ENCODE data around the gene NAXD.
A peak's percentile ranks its signal among the peaks of the same experiment; 100 is the strongest.
"Not testable (repeated sequence)": the region's sequence is repeated elsewhere in the genome, so short reads cannot be mapped to it uniquely, and the experiment has no call there.

Gene NAXD

DNA sequence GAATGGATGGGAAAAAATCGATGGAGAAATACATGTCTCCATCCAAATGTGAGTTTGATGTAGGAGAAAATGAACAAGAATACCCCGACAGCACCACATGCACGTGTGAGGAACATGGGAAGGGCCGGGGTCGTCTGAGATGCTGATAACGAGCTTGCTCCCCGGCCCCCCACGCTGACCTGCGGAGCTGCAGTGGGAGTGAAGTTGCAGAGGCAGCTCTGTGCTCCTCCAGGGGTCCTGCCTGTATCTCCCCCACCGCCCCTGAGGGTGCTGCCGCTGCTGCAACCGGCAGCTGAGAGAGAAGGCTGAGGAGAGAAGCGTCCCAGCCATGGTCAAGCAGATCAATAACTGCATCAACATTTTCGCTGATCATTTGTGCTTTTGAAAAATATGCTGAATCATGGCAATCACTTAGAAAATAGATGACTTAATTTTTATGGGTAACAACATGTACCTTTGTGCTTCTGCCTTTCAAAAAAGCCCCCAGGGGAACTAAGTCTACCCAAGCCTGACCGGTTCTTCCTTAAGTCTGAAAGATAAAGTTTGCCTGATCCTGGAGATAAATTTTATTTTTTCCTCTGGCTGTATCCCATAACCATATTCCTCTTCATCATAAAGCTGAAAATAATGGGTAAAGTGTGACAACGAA is 18.2 kb upstream of the NAXD start:
- no peak for DNase-seq (ENCODE audit: low read depth)

DNA sequence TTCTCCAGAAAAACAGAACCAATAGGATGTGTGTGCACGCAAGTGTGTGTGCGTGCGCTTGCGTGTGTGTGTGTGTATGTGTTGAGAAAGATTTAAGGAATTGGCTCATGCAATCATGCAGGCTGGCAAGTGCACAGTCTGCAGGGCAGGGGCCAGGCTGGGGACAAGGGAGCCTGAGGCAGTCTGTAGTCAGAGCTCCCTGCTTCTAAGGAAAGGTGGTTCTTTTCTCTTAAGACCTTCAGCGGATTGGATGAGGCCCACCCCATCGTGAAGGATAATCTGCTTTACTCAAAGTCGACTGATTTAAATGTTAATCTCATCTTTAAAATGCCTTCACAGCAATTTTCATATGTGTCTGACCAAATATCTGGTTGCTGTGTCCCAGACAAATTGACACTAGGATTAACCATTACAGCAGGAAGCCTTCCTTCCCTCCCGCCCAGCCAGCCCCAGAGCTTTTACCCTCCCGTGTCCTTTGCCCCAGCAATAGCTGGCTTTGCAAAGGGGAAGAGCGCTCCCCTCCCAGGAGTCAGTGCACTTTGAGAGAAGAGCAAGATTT is 15.0 kb upstream of the NAXD start:
- no peak for DNase-seq (ENCODE audit: low read depth)

DNA sequence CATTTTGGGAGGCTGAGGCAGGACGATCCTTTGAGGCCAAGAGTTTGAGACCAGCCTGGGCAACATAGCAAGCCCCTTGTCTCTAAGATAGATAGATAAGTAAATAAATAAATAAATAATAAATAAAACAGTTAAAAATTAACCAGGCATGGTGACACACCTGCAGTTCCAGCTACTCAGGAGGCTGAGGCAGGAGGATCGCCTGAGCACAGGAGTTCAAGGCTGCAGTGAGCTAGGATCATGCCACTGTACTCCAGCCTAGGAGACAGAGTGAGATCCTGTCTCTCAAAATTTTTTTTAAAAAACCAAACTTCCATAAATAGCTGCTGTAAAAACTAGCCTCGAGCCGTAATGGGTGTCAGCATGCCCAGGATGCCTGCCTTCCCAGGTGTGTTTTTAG is 14.4 kb upstream of the NAXD start:
- DNase-seq (ENCODE audit: low read depth): no peak

DNA sequence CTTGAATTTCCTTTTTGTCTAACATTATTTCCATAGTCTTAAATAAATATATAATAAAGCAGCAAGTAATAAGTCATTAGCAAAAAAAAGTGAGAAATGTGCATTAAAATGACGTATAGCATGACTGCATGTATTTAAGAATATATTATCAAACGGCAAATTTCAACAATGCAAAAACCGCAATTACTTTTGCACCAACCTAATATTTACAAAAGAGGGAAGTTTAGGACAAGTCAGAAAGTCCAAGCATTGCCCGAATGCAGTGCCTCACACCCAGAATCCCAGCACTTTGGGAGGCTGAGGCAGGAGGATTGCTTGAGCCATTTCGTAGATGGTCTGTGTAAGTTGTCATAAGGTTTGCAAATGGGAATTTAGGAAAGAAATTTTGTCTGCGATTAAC is 10.2 kb upstream of the NAXD start:
- no peak for DNase-seq (ENCODE audit: low read depth)

DNA sequence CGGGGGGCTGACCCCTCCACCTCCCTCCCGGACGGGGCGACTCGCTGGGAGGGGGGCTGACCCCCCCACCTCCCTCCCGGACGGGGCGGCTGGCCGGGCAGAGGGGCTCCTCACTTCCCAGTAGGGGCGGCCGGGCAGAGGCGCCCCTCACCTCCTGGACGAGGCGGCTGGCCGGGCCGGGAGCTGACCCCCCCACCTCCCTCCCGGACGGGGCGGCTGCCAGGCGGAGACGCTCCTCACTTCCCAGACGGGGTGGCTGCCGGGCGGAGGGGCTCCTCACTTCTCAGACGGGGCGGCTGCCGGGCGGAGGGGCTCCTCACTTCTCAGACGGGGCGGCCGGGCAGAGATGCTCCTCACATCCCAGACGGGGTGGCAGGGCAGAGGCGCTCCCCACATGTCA is 9.1 kb upstream of the NAXD start:
- not testable (repeated sequence) for DNase-seq (ENCODE audit: low read depth)

DNA sequence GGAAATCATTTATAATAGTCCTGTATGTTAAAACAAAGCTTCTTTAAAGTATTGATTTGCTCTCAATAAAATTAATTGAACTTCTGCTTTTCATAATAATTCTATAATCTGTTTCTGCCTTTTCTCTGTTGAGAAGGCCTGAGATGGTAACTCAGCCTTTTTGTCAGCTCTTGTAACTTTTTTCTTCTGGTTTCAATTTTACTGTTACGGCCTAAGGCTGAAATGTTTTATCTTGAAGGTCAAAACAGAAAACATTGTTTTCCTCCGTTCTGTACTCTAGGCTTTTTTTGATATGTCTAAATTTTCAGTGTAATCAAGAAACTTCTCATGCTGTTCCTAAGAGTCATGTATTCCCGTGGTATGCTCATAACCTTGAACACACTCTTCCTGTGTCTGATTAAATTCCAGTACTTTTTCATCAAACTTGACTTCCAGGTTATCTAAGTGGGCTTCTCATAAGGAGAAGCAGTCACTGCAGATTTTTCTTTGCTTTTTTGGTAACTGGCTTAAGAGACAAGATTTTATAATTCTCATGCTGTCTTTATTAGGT is 7.6 kb upstream of the NAXD start:
- DNase-seq (ENCODE audit: low read depth): no peak

DNA sequence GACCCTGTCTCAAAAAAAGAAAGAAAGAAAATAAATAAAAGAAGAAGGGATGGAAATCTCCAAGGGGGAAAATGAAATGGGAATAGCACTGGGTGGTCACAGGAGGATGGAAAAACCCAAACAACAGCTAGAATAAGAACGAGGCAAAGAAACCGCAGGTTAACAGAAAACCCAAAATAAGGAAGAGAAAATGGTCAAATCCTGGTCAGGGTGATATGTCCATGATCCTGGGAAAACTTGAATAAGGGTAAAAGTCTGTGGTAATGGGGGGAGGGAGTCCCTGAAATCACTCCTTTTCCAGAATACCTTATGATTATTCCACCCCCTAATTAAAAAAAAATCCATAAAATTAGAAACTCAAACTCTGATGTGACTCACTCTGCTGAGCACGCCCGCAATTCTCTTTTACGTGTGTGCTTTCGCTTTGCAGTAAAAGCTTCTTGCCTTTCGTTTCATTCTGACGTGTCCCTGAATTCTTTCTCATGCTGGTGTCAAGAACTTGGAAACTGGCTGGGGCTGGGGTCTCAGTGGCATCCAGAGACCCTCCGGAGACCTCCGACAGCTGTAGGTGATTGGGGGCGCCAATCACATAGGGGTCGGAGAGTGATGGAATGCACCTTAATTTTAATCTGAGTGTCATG is 4.3 kb upstream of the NAXD start:
- no peak for DNase-seq (ENCODE audit: low read depth)

DNA sequence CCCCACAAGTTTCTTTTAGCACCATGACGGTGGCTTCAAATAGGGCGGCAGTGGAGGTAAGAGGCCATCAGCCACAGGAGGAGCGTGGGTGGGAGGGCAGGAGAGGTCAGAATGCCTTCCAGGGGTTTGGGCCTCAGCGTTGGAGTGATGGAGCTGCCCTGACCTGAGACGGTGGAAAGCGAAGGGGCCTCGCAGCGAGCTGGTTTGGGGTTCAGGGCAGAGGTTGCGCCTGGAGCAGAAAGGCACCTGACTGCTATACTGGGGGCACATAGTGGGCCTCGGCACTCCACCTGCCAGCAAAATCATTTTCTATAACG is 382 bp upstream of the NAXD start:
- no peak for DNase-seq (ENCODE audit: low read depth)

DNA sequence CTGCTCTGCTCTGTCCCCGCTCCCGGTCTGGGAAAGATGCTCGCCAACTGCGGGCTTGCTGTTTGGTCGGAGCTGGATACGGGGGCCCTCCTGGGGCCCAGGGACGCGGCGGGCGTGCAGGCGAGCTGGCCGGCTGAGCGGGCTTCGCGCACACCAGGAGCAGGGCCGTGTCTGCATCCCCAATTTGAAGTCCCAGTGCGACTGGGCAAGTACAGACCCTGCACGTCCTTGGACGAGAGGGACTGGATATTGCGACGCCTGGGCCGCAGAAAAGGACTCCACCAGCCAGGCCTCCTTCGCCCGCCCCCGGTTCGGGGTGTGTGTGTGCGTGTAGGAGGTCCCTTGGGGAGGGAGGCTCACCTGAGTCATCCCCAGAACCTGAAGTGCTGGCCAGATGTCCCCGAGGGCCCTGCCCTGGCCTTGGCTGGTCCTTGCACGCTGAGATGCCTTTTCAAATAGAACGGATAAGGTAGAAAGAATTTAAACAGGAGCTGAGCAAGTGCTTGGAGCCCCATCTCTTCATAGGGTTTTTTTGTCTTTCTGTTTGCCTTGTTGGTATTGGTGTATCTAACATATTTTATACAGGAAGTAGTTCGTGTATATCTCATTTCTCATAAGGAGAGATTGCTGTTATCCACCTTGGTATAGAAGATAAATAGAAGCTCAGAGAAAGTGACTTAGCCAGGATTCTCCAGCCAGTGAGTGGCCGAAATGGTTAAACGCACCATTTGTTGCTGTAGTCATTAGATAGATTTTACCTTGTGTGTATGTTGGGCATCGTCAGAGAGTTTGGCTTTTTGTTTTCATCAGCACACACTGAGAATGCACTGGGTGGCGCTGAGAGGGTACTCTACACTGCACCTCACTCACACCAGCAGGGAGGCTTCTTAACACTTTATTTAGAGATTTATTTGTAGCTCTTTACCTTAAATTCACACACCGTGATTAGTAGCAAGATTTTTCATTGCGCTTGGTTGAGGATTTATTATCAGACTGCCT is 1.1 kb downstream of the NAXD start:
- peak; percentile 23 for DNase-seq (ENCODE audit: low read depth)

DNA sequence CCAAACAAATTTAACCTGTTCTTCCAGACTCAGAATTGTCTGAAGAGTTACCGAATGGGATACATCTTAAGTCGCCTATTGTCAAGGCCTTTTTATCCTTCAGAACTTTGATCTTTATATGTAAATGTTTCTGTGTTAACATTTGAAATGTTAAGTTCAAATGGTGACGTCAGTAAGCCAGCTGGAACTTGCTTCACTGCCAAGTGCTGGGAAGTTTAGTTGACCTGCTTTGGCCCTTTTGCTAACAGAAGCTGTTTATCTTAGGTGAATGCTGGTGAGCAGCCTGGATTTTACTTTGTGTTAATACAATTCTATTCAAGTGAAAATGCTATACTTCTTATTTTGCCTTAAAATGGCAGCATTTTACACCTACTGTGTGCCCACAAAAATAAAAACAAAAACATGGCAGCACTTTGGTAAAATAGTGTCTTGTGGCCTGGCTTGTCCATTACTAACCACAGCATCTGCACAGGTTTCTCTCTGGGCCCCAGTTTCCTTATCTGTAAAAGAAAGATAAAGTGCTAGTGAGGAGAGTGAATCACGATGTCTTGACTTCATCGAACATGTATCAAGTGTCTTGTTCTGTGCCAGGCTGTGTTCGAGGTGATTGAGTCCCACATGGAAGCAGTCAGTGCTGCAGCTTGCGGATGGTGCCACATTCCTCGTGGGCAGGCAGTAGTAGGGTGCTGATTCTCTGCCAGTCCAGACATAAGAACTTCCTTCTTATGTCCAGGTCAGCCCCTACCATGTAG is 2.2 kb downstream of the NAXD start:
- no peak for DNase-seq (ENCODE audit: low read depth)

DNA sequence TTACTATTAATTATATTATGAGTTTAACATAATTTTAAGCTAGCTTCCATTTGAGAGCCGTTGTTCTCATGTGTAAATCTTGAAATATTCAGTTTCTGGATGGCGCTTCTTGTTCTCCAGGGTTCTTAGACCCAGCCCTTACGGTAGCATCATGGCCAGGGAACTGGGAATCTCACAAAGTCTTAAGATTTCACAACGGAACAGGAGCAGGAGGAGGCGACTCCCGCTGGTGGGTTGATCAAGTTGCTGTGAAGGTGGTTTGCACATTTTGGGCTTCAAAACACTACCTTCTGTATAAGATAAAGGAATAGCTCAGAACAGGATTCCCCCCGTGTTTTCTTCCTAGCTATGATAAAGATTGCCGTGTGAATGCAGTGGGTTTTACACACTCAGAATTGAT is 2.8 kb downstream of the NAXD start:
- no peak for DNase-seq (ENCODE audit: low read depth)

DNA sequence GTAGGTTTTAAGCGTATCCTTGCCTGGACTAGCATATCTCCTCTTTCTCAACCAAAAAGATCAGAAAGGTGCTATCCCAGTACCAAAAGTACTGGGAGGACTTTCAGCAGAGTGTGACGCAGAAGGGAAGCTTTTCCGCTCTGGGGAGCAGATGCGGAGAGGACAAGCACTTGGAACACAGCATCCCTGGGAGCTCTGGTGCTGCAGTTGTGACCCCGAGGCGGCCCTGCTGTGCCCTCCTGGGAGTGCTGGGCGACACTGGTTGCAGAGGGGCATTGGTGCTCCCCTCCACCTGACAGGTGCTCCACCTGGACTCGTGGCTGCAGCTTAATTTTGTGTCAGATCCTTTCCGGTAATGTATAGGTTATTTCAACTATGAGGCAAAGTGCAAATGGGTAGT is 3.4 kb downstream of the NAXD start:
- DNase-seq (ENCODE audit: low read depth): no peak

DNA sequence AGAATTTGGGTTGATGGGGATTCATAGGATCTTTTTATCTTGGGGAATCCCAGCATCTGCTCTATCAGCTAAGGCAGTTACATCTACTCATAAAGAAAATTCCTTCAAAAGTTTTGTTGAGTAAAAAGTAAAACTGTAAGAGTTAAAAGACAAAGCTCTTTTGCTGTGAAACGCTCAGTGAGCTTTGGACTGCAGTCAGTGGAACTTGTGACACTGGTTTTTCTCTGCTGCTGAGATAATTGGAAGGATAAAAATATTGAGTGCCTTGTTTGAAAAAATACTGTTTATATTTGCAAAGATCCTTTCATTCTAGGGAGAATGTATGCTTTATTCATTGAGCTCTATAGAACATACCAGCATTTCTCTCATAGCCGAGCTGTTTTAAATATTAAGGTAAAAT is 5.3 kb downstream of the NAXD start:
- no peak for DNase-seq (ENCODE audit: low read depth)

DNA sequence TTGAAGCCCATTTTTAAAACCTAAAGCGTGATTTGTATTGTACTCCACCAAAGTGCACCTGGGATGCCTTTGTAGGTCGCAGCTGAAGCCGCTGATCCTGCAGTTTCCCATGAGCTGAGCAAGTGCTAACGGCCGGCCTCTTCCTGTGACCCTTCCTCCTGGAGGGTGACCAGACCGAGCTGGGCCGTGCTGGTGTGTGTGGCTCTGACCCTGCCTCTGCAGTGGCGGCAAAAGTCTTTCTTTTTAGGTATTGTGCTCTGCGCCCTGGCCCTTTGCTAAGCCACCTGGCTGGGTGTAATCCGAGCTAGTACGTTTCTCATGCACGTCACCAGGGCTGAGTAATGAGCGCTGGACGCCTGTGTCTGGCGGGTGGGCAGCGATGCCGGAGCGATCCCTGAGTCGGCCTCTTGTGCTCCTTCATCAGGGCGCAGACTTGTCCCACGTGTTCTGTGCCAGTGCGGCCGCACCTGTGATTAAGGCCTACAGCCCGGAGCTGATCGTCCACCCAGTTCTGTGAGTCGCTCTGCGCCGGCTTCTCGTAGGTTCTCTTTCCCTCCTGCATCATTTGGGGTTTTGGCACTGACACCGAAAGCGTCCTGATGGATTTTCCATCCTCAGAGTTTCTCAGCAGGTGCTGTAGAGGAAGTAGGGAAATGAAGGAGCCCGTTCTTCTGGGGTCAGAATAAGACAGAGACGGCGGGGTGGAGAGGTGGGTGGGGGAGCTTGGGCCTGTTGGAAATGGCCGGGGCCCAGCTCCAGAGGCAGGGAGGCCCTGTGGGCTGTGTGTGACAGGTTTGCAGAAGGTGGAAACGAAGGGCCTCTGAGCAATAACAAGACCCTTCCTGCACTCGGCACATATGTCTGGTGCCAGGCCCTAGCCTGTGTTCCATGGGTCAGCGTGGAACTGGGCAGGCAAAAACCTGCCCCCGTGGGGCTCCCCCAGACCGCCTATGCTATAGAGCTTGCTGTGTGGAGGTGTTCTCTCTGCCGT is 9.7 kb downstream of the NAXD start:
- DNase-seq (ENCODE audit: low read depth): no peak

DNA sequence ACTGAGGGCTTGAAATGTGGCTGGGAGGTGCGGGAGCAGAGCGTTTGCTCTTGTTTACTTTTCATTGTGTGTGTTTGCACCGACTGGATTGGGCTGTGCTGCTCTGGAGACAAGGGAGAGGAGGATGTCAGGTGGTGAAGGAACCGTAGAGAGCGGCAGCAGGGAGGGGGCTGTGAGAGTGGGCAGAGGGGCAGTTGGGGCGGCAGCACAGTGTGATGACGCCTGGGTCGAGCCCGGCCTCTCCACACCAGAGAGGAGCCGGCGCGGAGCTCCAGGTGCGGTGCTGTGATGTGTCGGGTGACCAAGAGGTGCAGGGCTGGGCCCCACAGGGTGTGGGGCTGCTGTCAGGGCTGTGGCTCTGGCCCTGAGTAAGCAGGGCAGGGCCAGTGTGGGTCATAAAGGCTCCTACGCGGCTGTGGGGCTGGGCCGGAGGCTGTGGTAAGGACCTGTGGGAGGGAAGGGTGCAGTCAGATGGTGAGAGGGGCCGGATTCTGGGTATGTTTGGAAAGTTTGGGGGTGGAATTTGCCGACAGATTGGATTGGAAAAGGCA is 10.5 kb downstream of the NAXD start:
- DNase-seq (ENCODE audit: low read depth): no peak

DNA sequence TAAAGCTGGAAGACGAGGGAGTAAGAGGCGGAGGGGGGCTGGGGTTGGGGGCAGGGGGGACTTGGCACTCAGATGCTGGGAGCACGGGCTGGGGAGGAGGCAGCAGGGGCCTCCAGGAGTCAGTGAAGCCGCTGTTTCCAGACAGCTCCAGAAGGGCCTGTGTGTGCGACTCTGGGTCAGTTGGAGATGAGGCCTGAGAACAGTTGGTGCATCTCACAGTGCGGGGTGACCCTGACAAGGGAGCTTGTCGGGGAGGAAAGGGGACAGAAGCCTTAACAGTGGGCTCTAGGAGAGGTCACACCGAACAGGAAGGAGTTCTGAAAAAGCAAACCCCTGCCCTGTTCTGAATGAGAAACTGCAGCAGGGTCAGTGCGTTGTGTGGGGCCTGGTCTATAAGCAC is 11.2 kb downstream of the NAXD start:
- no peak for DNase-seq (ENCODE audit: low read depth)

DNA sequence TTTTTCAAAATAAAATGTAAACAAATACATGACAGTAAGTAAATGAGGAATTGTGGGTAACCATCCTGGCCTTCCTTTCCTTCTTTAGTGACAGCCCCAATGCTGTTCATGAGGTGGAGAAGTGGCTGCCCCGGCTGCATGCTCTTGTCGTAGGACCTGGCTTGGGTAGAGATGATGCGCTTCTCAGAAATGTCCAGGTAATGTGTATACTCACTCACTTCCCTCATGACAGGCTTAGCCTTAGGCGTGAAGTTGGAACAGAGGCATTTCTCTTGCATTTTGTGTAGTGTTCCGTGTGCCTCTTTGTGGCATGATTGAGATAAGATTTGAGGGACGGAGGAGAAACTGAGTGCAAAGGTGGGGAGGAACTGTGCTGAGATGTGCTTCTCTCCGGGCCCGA is 12.0 kb downstream of the NAXD start:
- DNase-seq (ENCODE audit: low read depth): no peak

DNA sequence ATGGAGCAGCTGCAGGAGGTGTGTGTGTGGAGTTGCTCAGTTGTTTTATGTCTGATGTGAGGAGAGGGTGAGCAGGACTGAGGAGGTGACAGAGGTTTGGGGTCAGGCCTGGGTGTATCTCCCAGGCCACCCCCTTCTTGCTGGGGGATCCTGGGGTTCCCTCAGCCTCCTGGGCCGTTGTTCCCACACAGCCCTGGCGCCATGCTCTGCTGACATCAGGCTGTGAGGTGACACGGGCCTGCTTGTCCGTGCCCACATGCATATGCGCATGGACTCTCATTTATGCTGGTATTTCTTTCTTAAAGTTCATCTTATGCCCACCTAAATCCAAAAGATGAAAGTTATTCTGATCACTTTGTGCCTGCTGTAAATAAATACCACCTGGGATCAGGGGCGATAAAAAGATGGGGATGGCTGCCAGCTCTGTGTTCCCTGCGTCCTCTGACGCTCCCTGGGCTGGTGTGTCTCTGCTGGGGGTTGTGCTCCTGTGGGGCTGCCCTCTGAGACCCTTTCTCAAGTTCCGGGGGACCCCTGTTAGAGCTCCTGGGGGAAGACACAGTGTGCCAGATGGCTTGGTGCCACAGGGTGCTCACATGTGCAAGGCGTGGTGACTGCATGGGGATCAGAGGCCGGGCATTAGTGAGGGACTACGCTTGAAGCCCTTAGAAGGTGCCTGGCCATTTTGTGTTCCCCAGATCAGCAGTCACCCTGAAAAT is 12.6 kb downstream of the NAXD start:
- no peak for DNase-seq (ENCODE audit: low read depth)

DNA sequence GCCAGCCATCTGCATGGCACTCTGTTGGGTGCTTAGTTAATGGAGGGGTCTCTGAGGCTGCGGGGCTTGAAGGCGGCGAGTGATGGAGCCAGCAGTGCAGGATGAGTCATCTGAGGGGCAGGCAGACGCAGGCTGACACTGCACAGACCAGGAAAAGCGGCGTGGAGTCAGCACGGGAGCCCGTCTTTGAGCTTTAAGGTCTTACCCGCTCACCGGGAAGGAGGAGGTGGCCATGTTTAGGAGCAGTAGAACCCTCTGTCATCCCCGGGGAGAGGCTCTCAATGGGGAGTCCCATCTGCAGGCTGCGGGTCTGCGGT is 13.1 kb downstream of the NAXD start:
- no peak for DNase-seq (ENCODE audit: low read depth)

All from activated T-cell treated with anti-CD3 and anti-CD28 coated beads for 1 hour (primary cell).